ENCODE measurements around the gene FAM219B. TPM values are rescaled to one million over a fixed set of nuclear protein-coding genes. Genes with fewer than 3 reads are reported as not detected.
A peak's percentile ranks its signal among the peaks of the same experiment; 100 is the strongest.

FAM219B gene, protein sequence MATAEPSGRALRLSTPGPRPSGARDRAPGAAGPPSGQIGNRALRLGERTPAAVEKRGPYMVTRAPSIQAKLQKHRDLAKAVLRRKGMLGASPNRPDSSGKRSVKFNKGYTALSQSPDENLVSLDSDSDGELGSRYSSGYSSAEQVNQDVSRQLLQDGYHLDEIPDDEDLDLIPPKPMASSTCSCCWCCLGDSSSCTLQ
- 10 to 100 TPM; 12.7 to 41.3 (median 21.6) TPM for polyA plus RNA-seq
- long read RNA-seq, donor 1 = 0 reads
- long read RNA-seq, donor 2, partial matches to known transcripts = 7 of 12 reads
- long read RNA-seq, donor 2, other reads (novel, unspliced or antisense) = 0 of 12 reads
- long read RNA-seq, donor 3, partial matches to known transcripts = 0 of 3 reads
- long read RNA-seq, donor 3, other reads (novel, unspliced or antisense) = 0 of 3 reads
- long read RNA-seq, donor 4 = 0 reads
- long read RNA-seq, donor 5 = 0 reads
- long read RNA-seq, donor 6, partial matches to known transcripts = 0 of 3 reads
- long read RNA-seq, donor 6, other reads (novel, unspliced or antisense) = 0 of 3 reads
- long read RNA-seq, donor 7, transcript FAM219B-201 (5 exons, 3,550 nt) = major isoform, 14 of 20 reads
- long read RNA-seq, donor 7, partial matches to known transcripts = 0 of 20 reads
- long read RNA-seq, donor 7, other reads (novel, unspliced or antisense) = 0 of 20 reads
- long read RNA-seq, donor 8, partial matches to known transcripts = 6 of 7 reads
- long read RNA-seq, donor 8, other reads (novel, unspliced or antisense) = 0 of 7 reads
- long read RNA-seq, donor 9, partial matches to known transcripts = 0 of 2 reads
- long read RNA-seq, donor 9, other reads (novel, unspliced or antisense) = 0 of 2 reads
- long read RNA-seq, donor 10, transcript FAM219B-201 (5 exons, 3,550 nt) = major isoform, 5 of 10 reads
- long read RNA-seq, donor 10, partial matches to known transcripts = 0 of 10 reads
- long read RNA-seq, donor 10, other reads (novel, unspliced or antisense) = 0 of 10 reads

- DNase-seq (peak; percentile 89 to 94), FAIRE-seq (no peak)
- H3K27me3 ChIP-seq (ENCODE audit: control insufficient read depth in 3 of 3, insufficient read depth in 3 of 3, low read length in 3 of 3) = no peaks in the 10 kb centered on the region
- H3K36me3 ChIP-seq (ENCODE audit: control insufficient read depth in 3 of 3, insufficient read depth in 2 of 3, low read depth in 1 of 3, low read length in 3 of 3) = peaks cover 7 to 36% (median 11%) of the 10 kb centered on the region in 3 donors
- no peaks in the 10 kb centered on the region for H3K9me3 ChIP-seq (ENCODE audit: control insufficient read depth in 2 of 2, insufficient read depth in 1 of 2, low read depth in 1 of 2, low read length in 1 of 2)
- peak within 1 kb of the TSS; percentile 90 to 92 (median 92) for H3K4me3 ChIP-seq (ENCODE audit: low read depth in 1 of 3, low read length in 3 of 3)
- peaks cover 0 to 17% (median 0%) of the 10 kb centered on the region in 3 donors for H3K4me1 ChIP-seq (ENCODE audit: control insufficient read depth in 3 of 3, insufficient read depth in 2 of 3, low read depth in 1 of 3, low read length in 2 of 3)
- H3K27ac ChIP-seq (ENCODE audit: low read depth in 1 of 3, low read length in 2 of 3) = peak within 1 kb of the TSS; percentile 84 to 93 (median 90)
- WGBS, 3 donors = 0 to 1% (median 1%) methylated on average over 61 to 74 of the region's 74 CpGs
These were observed at the start of gene FAM219B for GRCh38 chr15:74906450-74907162. FAM219B (minus strand) TSS chr15:74906851; CDS start chr15:74906800, 51 bp downstream.

GRCh38 chr15:74955796-74956647 is 49.4 kb upstream of the FAM219B start:
- Histone ChIP-seq H3K36me3 (ENCODE audit: control insufficient read depth in 3 of 3, insufficient read depth in 2 of 3, low read depth in 1 of 3, low read length in 3 of 3) (peaks cover 0 to 4% (median 0%) of the 10 kb centered on the region in 3 donors), H3K27ac (ENCODE audit: low read depth in 1 of 3, low read length in 2 of 3) (peak overlapping the region in 2 of 3 donors; percentile 80 to 81), H3K9me3 (ENCODE audit: control insufficient read depth in 2 of 2, insufficient read depth in 1 of 2, low read depth in 1 of 2, low read length in 1 of 2) (no peaks in the 10 kb centered on the region), H3K4me3 (ENCODE audit: low read depth in 1 of 3, low read length in 3 of 3) (peak overlapping the region; percentile 34 to 71 (median 40)), H3K27me3 (ENCODE audit: control insufficient read depth in 3 of 3, insufficient read depth in 3 of 3, low read length in 3 of 3) (peaks cover 0 to 43% (median 0%) of the 10 kb centered on the region in 3 donors), H3K4me1 (ENCODE audit: control insufficient read depth in 3 of 3, insufficient read depth in 2 of 3, low read depth in 1 of 3, low read length in 2 of 3) (peaks cover 0 to 48% (median 2%) of the 10 kb centered on the region in 3 donors)
- WGBS, 3 donors = 14 to 18% (median 16%) methylated on average over 68 to 88 of the region's 88 CpGs
- DNase-seq (peak; percentile 81 to 91), FAIRE-seq (no peak)

GRCh38 chr15:74955017-74955416 is 48.4 kb upstream of the FAM219B start:
- peak overlapping the region in 2 of 3 donors; percentile 40 to 71 for H3K4me3 ChIP-seq (ENCODE audit: low read depth in 1 of 3, low read length in 3 of 3)
- no peak overlapping the region for H3K27ac ChIP-seq (ENCODE audit: low read depth in 1 of 3, low read length in 2 of 3)
- DNase-seq = no peak

GRCh38 chr15:74954515-74954914 is 47.9 kb upstream of the FAM219B start:
- Histone ChIP-seq H3K9me3 (ENCODE audit: control insufficient read depth in 2 of 2, insufficient read depth in 1 of 2, low read depth in 1 of 2, low read length in 1 of 2) (no peaks in the 10 kb centered on the region), H3K36me3 (ENCODE audit: control insufficient read depth in 3 of 3, insufficient read depth in 2 of 3, low read depth in 1 of 3, low read length in 3 of 3) (peaks cover 0 to 4% (median 0%) of the 10 kb centered on the region in 3 donors), H3K27me3 (ENCODE audit: control insufficient read depth in 3 of 3, insufficient read depth in 3 of 3, low read length in 3 of 3) (peaks cover 0 to 32% (median 0%) of the 10 kb centered on the region in 3 donors), H3K4me3 (ENCODE audit: low read depth in 1 of 3, low read length in 3 of 3) (peak overlapping the region in 2 of 3 donors; percentile 40 to 71), H3K27ac (ENCODE audit: low read depth in 1 of 3, low read length in 2 of 3) (no peak overlapping the region), H3K4me1 (ENCODE audit: control insufficient read depth in 3 of 3, insufficient read depth in 2 of 3, low read depth in 1 of 3, low read length in 2 of 3) (peaks cover 0 to 47% (median 2%) of the 10 kb centered on the region in 3 donors)
- peak; percentile 40 to 53 for DNase-seq
- FAIRE-seq = no peak

More at GRCh38 chr15:74955017-74955416, 48.4 kb upstream of the FAM219B start:
- H3K36me3 ChIP-seq (ENCODE audit: control insufficient read depth in 3 of 3, insufficient read depth in 2 of 3, low read depth in 1 of 3, low read length in 3 of 3) = peaks cover 0 to 4% (median 0%) of the 10 kb centered on the region in 3 donors
- 49 to 60% (median 56%) methylated on average over 8 of the region's 8 CpGs for WGBS, 3 donors
- peaks cover 0 to 37% (median 0%) of the 10 kb centered on the region in 3 donors for H3K27me3 ChIP-seq (ENCODE audit: control insufficient read depth in 3 of 3, insufficient read depth in 3 of 3, low read length in 3 of 3)
- peaks cover 0 to 48% (median 2%) of the 10 kb centered on the region in 3 donors for H3K4me1 ChIP-seq (ENCODE audit: control insufficient read depth in 3 of 3, insufficient read depth in 2 of 3, low read depth in 1 of 3, low read length in 2 of 3)
- H3K9me3 ChIP-seq (ENCODE audit: control insufficient read depth in 2 of 2, insufficient read depth in 1 of 2, low read depth in 1 of 2, low read length in 1 of 2) = no peaks in the 10 kb centered on the region
- FAIRE-seq = no peak

- Histone ChIP-seq H3K9me3 (ENCODE audit: control insufficient read depth in 2 of 2, insufficient read depth in 1 of 2, low read depth in 1 of 2, low read length in 1 of 2) (no peaks in the 10 kb centered on the region), H3K4me1 (ENCODE audit: control insufficient read depth in 3 of 3, insufficient read depth in 2 of 3, low read depth in 1 of 3, low read length in 2 of 3) (peaks cover 0 to 21% (median 2%) of the 10 kb centered on the region in 3 donors), H3K27ac (ENCODE audit: low read depth in 1 of 3, low read length in 2 of 3) (no peak overlapping the region), H3K36me3 (ENCODE audit: control insufficient read depth in 3 of 3, insufficient read depth in 2 of 3, low read depth in 1 of 3, low read length in 3 of 3) (peaks cover 0 to 4% (median 0%) of the 10 kb centered on the region in 3 donors), H3K27me3 (ENCODE audit: control insufficient read depth in 3 of 3, insufficient read depth in 3 of 3, low read length in 3 of 3) (peaks cover 0 to 7% (median 0%) of the 10 kb centered on the region in 3 donors), H3K4me3 (ENCODE audit: low read depth in 1 of 3, low read length in 3 of 3) (no peak overlapping the region)
- DNase-seq (no peak), FAIRE-seq (no peak)
- 61 to 70% (median 65%) methylated on average over 3 of the region's 3 CpGs for WGBS, 3 donors
These were observed 44.4 kb upstream of the FAM219B start for GRCh38 chr15:74951006-74951405.

GRCh38 chr15:74950078-74950908 is 43.6 kb upstream of the FAM219B start:
- Histone ChIP-seq H3K4me1 (ENCODE audit: control insufficient read depth in 3 of 3, insufficient read depth in 2 of 3, low read depth in 1 of 3, low read length in 2 of 3) (peaks cover 0 to 14% (median 2%) of the 10 kb centered on the region in 3 donors), H3K4me3 (ENCODE audit: low read depth in 1 of 3, low read length in 3 of 3) (no peak overlapping the region), H3K9me3 (ENCODE audit: control insufficient read depth in 2 of 2, insufficient read depth in 1 of 2, low read depth in 1 of 2, low read length in 1 of 2) (no peaks in the 10 kb centered on the region), H3K36me3 (ENCODE audit: control insufficient read depth in 3 of 3, insufficient read depth in 2 of 3, low read depth in 1 of 3, low read length in 3 of 3) (peaks cover 0 to 4% (median 0%) of the 10 kb centered on the region in 3 donors), H3K27me3 (ENCODE audit: control insufficient read depth in 3 of 3, insufficient read depth in 3 of 3, low read length in 3 of 3) (no peaks in the 10 kb centered on the region), H3K27ac (ENCODE audit: low read depth in 1 of 3, low read length in 2 of 3) (no peak overlapping the region)
- FAIRE-seq (no peak), DNase-seq (peak; percentile 77 to 86)
- WGBS, 3 donors = 41 to 51% (median 48%) methylated on average over 7 of the region's 7 CpGs
